ENCODE measurements around the gene GMIP. TPM values are rescaled to one million over a fixed set of nuclear protein-coding genes. Genes with fewer than 3 reads are reported as not detected.

The GMIP gene
- total and polyA plus RNA-seq, 2 donors (not counting 1 experiment from before 2014, with no cell fraction given): 2.3 to 5.3 TPM

DNA sequence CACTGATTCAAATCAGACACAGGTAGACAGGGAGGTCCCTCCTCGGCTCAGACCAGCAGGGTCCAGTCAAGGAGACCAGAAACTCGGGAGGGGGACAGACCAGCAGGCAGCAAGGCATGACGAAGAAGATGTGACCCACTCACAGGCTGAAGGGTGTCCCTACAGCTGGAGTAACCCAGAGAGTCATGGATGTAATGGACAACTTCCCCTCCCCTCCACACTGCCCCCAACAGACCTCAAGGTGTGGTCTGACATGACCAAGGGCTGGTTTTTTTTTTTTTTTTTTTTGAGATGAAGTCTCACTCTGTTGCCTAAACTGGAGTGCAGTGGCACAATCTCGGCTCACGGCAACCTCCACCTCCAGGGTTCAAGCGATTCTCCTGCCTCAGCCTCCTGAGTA lies 59.1 kb downstream of the GMIP start:
- no peak for DNase-seq (ENCODE audit: low read depth in 2 of 2)
- H3K79me2 ChIP-seq (ENCODE audit: control insufficient read depth, insufficient read depth, low read length): no peaks in the 10 kb centered on the region

GRCh38 chr19:19582471-19582870 lies 61.0 kb downstream of the GMIP start:
- Histone ChIP-seq H3K36me3 (ENCODE audit: control insufficient read depth, insufficient read depth, low read length) (no peaks in the 10 kb centered on the region), H3K4me3 (replicated peaks in 1 of 4; ENCODE audit: control extremely low read depth in 1 of 4, insufficient read depth in 1 of 4, low read depth in 3 of 4, low read length in 4 of 4) (no peak overlapping the region), H3K9ac (ENCODE audit: insufficient read depth, low read length) (no peak overlapping the region), H3K9me3 (ENCODE audit: control insufficient read depth, insufficient read depth, low read depth, low read length) (no peaks in the 10 kb centered on the region), H2AFZ (ENCODE audit: low read length) (no peak overlapping the region), H3K27me3 (ENCODE audit: control insufficient read depth, insufficient read depth, low read length) (no peaks in the 10 kb centered on the region), H3K79me2 (ENCODE audit: control insufficient read depth, insufficient read depth, low read length) (no peaks in the 10 kb centered on the region), H4K20me1 (ENCODE audit: control insufficient read depth, extremely low read depth, insufficient read depth, low read length) (no peaks in the 10 kb centered on the region), H3K27ac (ENCODE audit: insufficient read depth, low read length) (no peak overlapping the region), H3K4me2 (ENCODE audit: extremely low read depth, insufficient read depth, low read length) (no peak overlapping the region), H3K4me1 (ENCODE audit: control insufficient read depth, extremely low read depth, insufficient read depth, low read length) (no peaks in the 10 kb centered on the region)
- TF ChIP-seq, protein P1, sequence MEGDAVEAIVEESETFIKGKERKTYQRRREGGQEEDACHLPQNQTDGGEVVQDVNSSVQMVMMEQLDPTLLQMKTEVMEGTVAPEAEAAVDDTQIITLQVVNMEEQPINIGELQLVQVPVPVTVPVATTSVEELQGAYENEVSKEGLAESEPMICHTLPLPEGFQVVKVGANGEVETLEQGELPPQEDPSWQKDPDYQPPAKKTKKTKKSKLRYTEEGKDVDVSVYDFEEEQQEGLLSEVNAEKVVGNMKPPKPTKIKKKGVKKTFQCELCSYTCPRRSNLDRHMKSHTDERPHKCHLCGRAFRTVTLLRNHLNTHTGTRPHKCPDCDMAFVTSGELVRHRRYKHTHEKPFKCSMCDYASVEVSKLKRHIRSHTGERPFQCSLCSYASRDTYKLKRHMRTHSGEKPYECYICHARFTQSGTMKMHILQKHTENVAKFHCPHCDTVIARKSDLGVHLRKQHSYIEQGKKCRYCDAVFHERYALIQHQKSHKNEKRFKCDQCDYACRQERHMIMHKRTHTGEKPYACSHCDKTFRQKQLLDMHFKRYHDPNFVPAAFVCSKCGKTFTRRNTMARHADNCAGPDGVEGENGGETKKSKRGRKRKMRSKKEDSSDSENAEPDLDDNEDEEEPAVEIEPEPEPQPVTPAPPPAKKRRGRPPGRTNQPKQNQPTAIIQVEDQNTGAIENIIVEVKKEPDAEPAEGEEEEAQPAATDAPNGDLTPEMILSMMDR (conservative IDR thresholded peaks at IDR 0.05 in 1 of 2, IDR thresholded peaks at IDR 0.05 in 1 of 2; ENCODE audit: low read depth in 1 of 2, low read length in 2 of 2): no peak
- no peak for TF ChIP-seq EZH2 (IDR thresholded peaks at IDR 0.05; ENCODE audit: low read length, missing control alignments)
- no peak for DNase-seq (ENCODE audit: low read depth in 2 of 2)

More for the DNA sequence above, 59.1 kb downstream of the GMIP start:
- Histone ChIP-seq H3K27me3 (ENCODE audit: control insufficient read depth, insufficient read depth, low read length) (no peaks in the 10 kb centered on the region), H3K4me3 (replicated peaks in 1 of 4; ENCODE audit: control extremely low read depth in 1 of 4, insufficient read depth in 1 of 4, low read depth in 3 of 4, low read length in 4 of 4) (no peak overlapping the region), H3K9ac (ENCODE audit: insufficient read depth, low read length) (no peak overlapping the region), H4K20me1 (ENCODE audit: control insufficient read depth, extremely low read depth, insufficient read depth, low read length) (no peaks in the 10 kb centered on the region), H3K27ac (ENCODE audit: insufficient read depth, low read length) (no peak overlapping the region), H3K4me1 (ENCODE audit: control insufficient read depth, extremely low read depth, insufficient read depth, low read length) (no peaks in the 10 kb centered on the region), H3K36me3 (ENCODE audit: control insufficient read depth, insufficient read depth, low read length) (no peaks in the 10 kb centered on the region), H2AFZ (ENCODE audit: low read length) (no peak overlapping the region), H3K9me3 (ENCODE audit: control insufficient read depth, insufficient read depth, low read depth, low read length) (no peaks in the 10 kb centered on the region), H3K4me2 (ENCODE audit: extremely low read depth, insufficient read depth, low read length) (no peak overlapping the region)
- TF ChIP-seq EZH2 (IDR thresholded peaks at IDR 0.05; ENCODE audit: low read length, missing control alignments): no peak
- TF ChIP-seq, protein P1 (conservative IDR thresholded peaks at IDR 0.05 in 1 of 2, IDR thresholded peaks at IDR 0.05 in 1 of 2; ENCODE audit: low read depth in 1 of 2, low read length in 2 of 2): no peak

- no peaks in the 10 kb centered on the region for H4K20me1 ChIP-seq (ENCODE audit: control insufficient read depth, extremely low read depth, insufficient read depth, low read length)
- H3K9me3 ChIP-seq (ENCODE audit: control insufficient read depth, insufficient read depth, low read depth, low read length): no peaks in the 10 kb centered on the region
- no peaks in the 10 kb centered on the region for H3K79me2 ChIP-seq (ENCODE audit: control insufficient read depth, insufficient read depth, low read length)
- H3K27me3 ChIP-seq (ENCODE audit: control insufficient read depth, insufficient read depth, low read length): no peaks in the 10 kb centered on the region
- no peak overlapping the region for H3K4me3 ChIP-seq (replicated peaks in 1 of 4; ENCODE audit: control extremely low read depth in 1 of 4, insufficient read depth in 1 of 4, low read depth in 3 of 4, low read length in 4 of 4)
- no peak overlapping the region for H3K4me2 ChIP-seq (ENCODE audit: extremely low read depth, insufficient read depth, low read length)
- H3K4me1 ChIP-seq (ENCODE audit: control insufficient read depth, extremely low read depth, insufficient read depth, low read length): no peaks in the 10 kb centered on the region
- no peak for TF ChIP-seq EZH2 (IDR thresholded peaks at IDR 0.05; ENCODE audit: low read length, missing control alignments)
- TF ChIP-seq, protein P1 (conservative IDR thresholded peaks at IDR 0.05 in 1 of 2, IDR thresholded peaks at IDR 0.05 in 1 of 2; ENCODE audit: low read depth in 1 of 2, low read length in 2 of 2): no peak
- no peak overlapping the region for H3K27ac ChIP-seq (ENCODE audit: insufficient read depth, low read length)
- H3K36me3 ChIP-seq (ENCODE audit: control insufficient read depth, insufficient read depth, low read length): no peaks in the 10 kb centered on the region
- H2AFZ ChIP-seq (ENCODE audit: low read length): no peak overlapping the region
- no peak overlapping the region for H3K9ac ChIP-seq (ENCODE audit: insufficient read depth, low read length)
- DNase-seq (ENCODE audit: low read depth in 2 of 2): no peak
Measured at GRCh38 chr19:19581391-19581790, 62.1 kb downstream of the GMIP start.

All from fibroblast of lung (primary cell).